T-cell (primary cell): Measurements from ENCODE around the gene SGCB. TPM values are rescaled to one million over a fixed set of nuclear protein-coding genes. Genes with fewer than 3 reads are reported as not detected.

Experiments used
- ATAC-seq, 4 experiments: fragments of 200-7000 bp in 3 of 4; fragments of 150-1000 bp in 1 of 4; cut with Tn5 transposase; replicated peaks in 1 of 4; 1 replicate in 3 of 4; 2 replicates in 1 of 4; pipeline ENCODE4 v1.10.0; 2021; ENCODE audit warnings: moderate library complexity in 3 of 4, mild to moderate bottlenecking in 2 of 4, moderate number of reproducible peaks in 1 of 4
- CTCF ChIA-PET, 2 donors: fragments of 300-600 bp; sonication (Branson Sonifier 250); formaldehyde crosslinking; loops; one replicate each; lab custom pipeline; 2022; ENCODE audit warnings: antibody characterized with exemption in 2 of 2; lab: Charles Lee
- POLR2A ChIA-PET, 2 donors: fragments of 300-600 bp; sonication (Branson Sonifier 250); formaldehyde crosslinking; loops; one replicate each; lab custom pipeline; 2022; ENCODE audit warnings: antibody characterized with exemption in 2 of 2; lab: Charles Lee
- DNase-seq, 35 experiments: peaks; one replicate each; pipeline versions ENCODE4 v3.0.0 to v3.0.0-alpha.2; 2013 to 2023
- H3K27ac ChIP-seq: one replicate; pipeline ENCODE4 v1.5.1; 2013; ENCODE audit warnings: low read length
- H3K27me3 ChIP-seq, 2 experiments: replicated peaks in 1 of 2; 1 replicate in 1 of 2; 2 replicates in 1 of 2; pipeline versions ENCODE4 v1.6.1 to v1.7.0; 2013; ENCODE audit warnings: low read length in 1 of 2, mixed read lengths in 1 of 2; ENCODE audit not compliant: control insufficient read depth in 2 of 2, insufficient read depth in 2 of 2; ENCODE audit errors: extremely low read depth in 1 of 2
- H3K36me3 ChIP-seq, 2 donors: 1 replicate in 1 of 2; 2 replicates in 1 of 2; pipeline versions ENCODE4 v1.6.1 to v1.7.0; 2013; ENCODE audit warnings: low read length in 1 of 2; ENCODE audit not compliant: control insufficient read depth in 2 of 2, insufficient read depth in 1 of 2; ENCODE audit errors: extremely low read depth in 1 of 2
- H3K4me1 ChIP-seq, 2 experiments: 1 replicate in 1 of 2; 2 replicates in 1 of 2; pipeline versions ENCODE4 v1.6.1 to v1.7.0; 2013; ENCODE audit warnings: low read length in 2 of 2, mixed read lengths in 1 of 2; ENCODE audit not compliant: insufficient read depth in 2 of 2, control insufficient read depth in 1 of 2; ENCODE audit errors: extremely low read depth in 1 of 2
- H3K4me3 ChIP-seq, 2 donors: 1 replicate in 1 of 2; 2 replicates in 1 of 2; pipeline versions ENCODE4 v1.5.1 to v1.7.0; 2013; ENCODE audit warnings: mild to moderate bottlenecking in 2 of 2, low read length in 1 of 2, moderate library complexity in 1 of 2; ENCODE audit not compliant: control insufficient read depth in 1 of 2; ENCODE audit errors: extremely low read depth in 1 of 2
- H3K9me3 ChIP-seq: 2 replicates; pipeline ENCODE4 v1.7.0; 2013
- H3K27ac Mint-ChIP-seq, 2 donors: one replicate each; pipeline ENCODE4 v1.8.0; 2020 to 2021; ENCODE audit warnings: mild to moderate bottlenecking in 2 of 2, mixed read lengths in 2 of 2
- H3K27me3 Mint-ChIP-seq, 2 donors: one replicate each; pipeline ENCODE4 v1.8.0; 2021 to 2022; ENCODE audit warnings: mixed read lengths in 2 of 2
- H3K36me3 Mint-ChIP-seq: one replicate; pipeline ENCODE4 v1.8.0; 2021; ENCODE audit warnings: mixed read lengths
- H3K4me1 Mint-ChIP-seq, 3 donors: one replicate each; pipeline ENCODE4 v1.8.0; 2020 to 2022; ENCODE audit warnings: mixed read lengths in 3 of 3, mild to moderate bottlenecking in 1 of 3
- H3K4me3 Mint-ChIP-seq, 3 donors: one replicate each; pipeline ENCODE4 v1.8.0; 2020 to 2022; ENCODE audit warnings: mild to moderate bottlenecking in 3 of 3, mixed read lengths in 3 of 3, moderate library complexity in 3 of 3
- H3K9me3 Mint-ChIP-seq, 3 donors: one replicate each; pipeline ENCODE4 v1.8.0; 2020 to 2022; ENCODE audit warnings: mixed read lengths in 3 of 3
- WGBS: methylation state at CpG from one replicate; pipeline ENCODE4 v1.1.5; 2013; ENCODE audit warnings: missing lambda C conversion rate; ENCODE audit not compliant: insufficient coverage; 5-methylcytosine and 5-hydroxymethylcytosine counted together
- total RNA-seq, 35 experiments: library from RNA in 6 of 35; stranded (reverse) in 6 of 35; fragments of 120-200 nt in 1 of 35; gene quantifications; one replicate each; pipeline versions ENCODE4 v1.2.1 to v1.2.4 and lab custom pipeline; 2013 to 2026

SGCB gene
- total RNA-seq, 5 donors from 2014 or later (not counting 1 experiment from before 2014, with no cell fraction given), result 5.1 to 8.8 (median 7.7) TPM

- no peak for ATAC-seq
- POLR2A ChIA-PET, result no interaction called here
- H3K27me3 Mint-ChIP-seq, result no peaks in the 10 kb centered on the region
These were observed 33.7 kb downstream of the SGCB start for GRCh38 chr4:52004414-52004813.

DNA sequence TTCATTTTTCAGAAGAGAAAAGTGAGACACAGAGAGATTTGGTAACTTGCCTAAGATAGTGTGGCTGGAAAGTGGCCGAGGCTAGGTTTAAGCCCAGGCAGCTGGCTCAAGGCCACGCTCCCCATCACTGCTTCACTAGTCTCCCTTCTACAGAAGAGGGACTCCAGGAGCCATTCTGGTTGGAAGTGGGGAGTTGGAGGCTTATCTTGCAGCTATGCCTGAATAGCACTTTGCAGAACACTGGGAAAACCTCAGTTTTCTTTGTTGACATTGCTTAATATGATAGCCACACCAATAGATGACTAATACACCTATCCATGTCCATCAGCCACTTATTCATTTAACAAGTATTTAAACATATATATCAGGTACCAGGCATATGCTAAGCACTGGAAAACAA, 36.5 kb downstream of the SGCB start:
- no CpG with 5 or more reads among the region's 2 CpGs for WGBS
- Mint-ChIP-seq H3K27me3 (no peaks in the 10 kb centered on the region), H3K36me3 (no peaks in the 10 kb centered on the region), H3K4me3 (no peak overlapping the region), H3K4me1 (no peaks in the 10 kb centered on the region), H3K9me3 (no peaks in the 10 kb centered on the region), H3K27ac (no peak overlapping the region)
- DNase-seq (no peak), ATAC-seq (no peak)
- H3K9me3 ChIP-seq, result no peaks in the 10 kb centered on the region
- CTCF ChIA-PET, result no interaction called here
- no peaks in the 10 kb centered on the region for H3K36me3 ChIP-seq
- no peak overlapping the region for H3K27ac ChIP-seq
- no peaks in the 10 kb centered on the region for H3K4me1 ChIP-seq
- no peak overlapping the region for H3K4me3 ChIP-seq
- POLR2A ChIA-PET, result interaction anchor here in 1 of 2 donors (0.6 kb wide), 1 partner anchor 24 kb away, joined by 3 read pairs; no protein-coding TSS in a partner anchor
- no peaks in the 10 kb centered on the region for H3K27me3 ChIP-seq

More at GRCh38 chr4:52004414-52004813, 33.7 kb downstream of the SGCB start:
- Histone ChIP-seq H3K9me3 (no peaks in the 10 kb centered on the region), H3K4me3 (no peak overlapping the region), H3K36me3 (no peaks in the 10 kb centered on the region), H3K27me3 (no peaks in the 10 kb centered on the region), H3K4me1 (no peaks in the 10 kb centered on the region), H3K27ac (no peak overlapping the region)
- CTCF ChIA-PET, result interaction anchor here in 1 of 2 donors (0.6 kb wide), 1 partner anchor 27 kb away, joined by 3 read pairs; no protein-coding TSS in a partner anchor
- H3K4me1 Mint-ChIP-seq, result no peaks in the 10 kb centered on the region
- H3K9me3 Mint-ChIP-seq, result no peaks in the 10 kb centered on the region
- H3K27ac Mint-ChIP-seq, result no peak overlapping the region
- DNase-seq, result no peak
- no peaks in the 10 kb centered on the region for H3K36me3 Mint-ChIP-seq
- H3K4me3 Mint-ChIP-seq, result no peak overlapping the region

DNA sequence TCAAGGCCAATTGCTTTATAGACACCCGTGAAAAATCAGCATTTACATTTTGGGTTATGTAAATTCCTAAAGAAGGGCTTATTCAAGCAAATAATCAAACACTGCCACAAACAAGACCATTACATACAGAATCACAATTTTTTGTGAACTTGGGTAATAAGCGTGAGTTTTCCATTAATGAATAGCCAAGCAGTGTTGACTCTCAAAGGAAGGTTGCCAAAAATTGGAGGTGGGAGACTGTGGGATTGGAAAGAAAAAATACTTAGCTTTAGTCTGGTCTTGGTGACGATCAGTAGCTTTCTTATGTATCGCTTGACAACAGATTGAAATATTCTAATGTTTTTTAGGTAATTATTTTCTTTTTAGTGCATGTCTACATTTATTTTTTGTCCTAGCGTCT, 38.8 kb downstream of the SGCB start:
- no peaks in the 10 kb centered on the region for H3K27me3 Mint-ChIP-seq
- POLR2A ChIA-PET, result no interaction called here
- no peak for DNase-seq
- no peaks in the 10 kb centered on the region for H3K4me1 Mint-ChIP-seq
- no peak overlapping the region for H3K4me3 Mint-ChIP-seq
- CTCF ChIA-PET, result no interaction called here
- ATAC-seq, result no peak
- H3K36me3 Mint-ChIP-seq, result no peaks in the 10 kb centered on the region
- no peak overlapping the region for H3K27ac ChIP-seq
- no peaks in the 10 kb centered on the region for H3K36me3 ChIP-seq
- H3K4me1 ChIP-seq, result no peaks in the 10 kb centered on the region
- no peaks in the 10 kb centered on the region for H3K9me3 Mint-ChIP-seq
- H3K9me3 ChIP-seq, result no peaks in the 10 kb centered on the region
- peaks cover 0 to 6% of the 10 kb centered on the region in 2 experiments for H3K27me3 ChIP-seq
- no peak overlapping the region for H3K27ac Mint-ChIP-seq
- no peak overlapping the region for H3K4me3 ChIP-seq
- 100% methylated on average over 1 of the region's 5 CpGs for WGBS

DNA sequence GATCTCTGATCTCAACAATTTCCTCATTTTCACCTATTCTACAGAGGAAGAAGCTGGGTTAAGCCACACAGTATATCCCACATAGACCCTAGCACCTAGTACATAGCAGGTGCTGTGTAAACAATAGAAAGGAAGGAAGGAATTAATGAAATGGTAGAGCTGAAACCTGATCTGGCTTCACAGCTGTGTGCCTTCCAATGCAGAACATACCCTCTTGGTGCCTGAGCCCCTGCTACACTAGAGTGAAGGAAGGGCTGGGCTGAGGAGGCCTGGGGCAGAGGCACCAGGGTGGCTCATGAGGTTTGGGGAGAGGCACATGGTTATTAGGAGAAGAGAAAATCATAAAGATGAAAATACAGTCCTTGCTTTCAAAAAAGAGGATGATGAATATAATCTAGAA, 39.3 kb downstream of the SGCB start:
- Histone ChIP-seq H3K4me3 (no peak overlapping the region), H3K27me3 (peaks cover 0 to 6% of the 10 kb centered on the region in 2 experiments), H3K36me3 (no peaks in the 10 kb centered on the region), H3K4me1 (no peaks in the 10 kb centered on the region), H3K9me3 (no peaks in the 10 kb centered on the region), H3K27ac (no peak overlapping the region)
- ATAC-seq, result no peak
- DNase-seq, result no peak
- no peak overlapping the region for H3K27ac Mint-ChIP-seq
- ChIA-PET CTCF (no interaction called here), POLR2A (no interaction called here)
- no peaks in the 10 kb centered on the region for H3K27me3 Mint-ChIP-seq
- no peaks in the 10 kb centered on the region for H3K9me3 Mint-ChIP-seq
- H3K4me1 Mint-ChIP-seq, result no peaks in the 10 kb centered on the region
- H3K36me3 Mint-ChIP-seq, result no peaks in the 10 kb centered on the region
- H3K4me3 Mint-ChIP-seq, result no peak overlapping the region

DNA sequence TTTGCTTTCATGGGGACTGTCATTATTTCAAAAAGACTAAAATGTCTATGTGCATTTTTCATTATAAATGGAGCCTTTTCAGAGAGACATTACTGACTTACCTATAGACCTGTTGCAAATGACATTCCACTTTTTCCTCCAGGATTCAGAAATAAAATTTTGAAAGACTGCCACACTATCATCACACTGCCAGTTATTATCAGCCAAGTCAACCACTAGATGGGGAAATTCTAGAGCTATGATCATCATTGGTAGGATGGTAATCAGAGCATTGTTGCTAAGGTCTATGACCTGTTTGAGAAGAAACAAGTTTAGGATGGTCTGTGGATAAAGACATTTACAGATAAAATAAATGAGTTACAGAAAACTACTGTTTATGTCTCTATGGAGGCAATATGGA, 40.5 kb downstream of the SGCB start:
- Histone ChIP-seq H3K4me1 (no peaks in the 10 kb centered on the region), H3K27ac (no peak overlapping the region), H3K9me3 (no peaks in the 10 kb centered on the region), H3K27me3 (peaks cover 0 to 6% of the 10 kb centered on the region in 2 experiments), H3K4me3 (no peak overlapping the region), H3K36me3 (no peaks in the 10 kb centered on the region)
- DNase-seq (no peak), ATAC-seq (no peak)
- H3K27ac Mint-ChIP-seq, result no peak overlapping the region
- no peaks in the 10 kb centered on the region for H3K4me1 Mint-ChIP-seq
- H3K4me3 Mint-ChIP-seq, result no peak overlapping the region
- no peaks in the 10 kb centered on the region for H3K27me3 Mint-ChIP-seq
- H3K36me3 Mint-ChIP-seq, result no peaks in the 10 kb centered on the region
- CTCF ChIA-PET, result interaction anchor here in 1 of 2 donors (0.6 kb wide), 2 partner anchors 20 to 29 kb away, joined by 3 read pairs; no protein-coding TSS in a partner anchor
- POLR2A ChIA-PET, result no interaction called here
- H3K9me3 Mint-ChIP-seq, result no peaks in the 10 kb centered on the region

GRCh38 chr4:51995647-51996220, 42.4 kb downstream of the SGCB start:
- Histone ChIP-seq H3K9me3 (no peaks in the 10 kb centered on the region), H3K36me3 (no peaks in the 10 kb centered on the region), H3K27ac (no peak overlapping the region), H3K27me3 (peaks cover 0 to 6% of the 10 kb centered on the region in 2 experiments), H3K4me3 (no peak overlapping the region), H3K4me1 (no peaks in the 10 kb centered on the region)
- no peaks in the 10 kb centered on the region for H3K36me3 Mint-ChIP-seq
- peaks cover 4% of the 10 kb centered on the region in 2 donors for H3K27me3 Mint-ChIP-seq
- POLR2A ChIA-PET, result no interaction called here
- H3K9me3 Mint-ChIP-seq, result peaks cover 0 to 4% (median under 1%) of the 10 kb centered on the region in 3 donors
- no peak for ATAC-seq
- no peak overlapping the region for H3K27ac Mint-ChIP-seq
- CTCF ChIA-PET, result interaction anchor here in 1 of 2 donors (0.6 kb wide), 1 partner anchor 990 kb away, joined by 5 read pairs; no protein-coding TSS in a partner anchor
- no peak overlapping the region for H3K4me3 Mint-ChIP-seq
- DNase-seq, result no peak
- H3K4me1 Mint-ChIP-seq, result no peaks in the 10 kb centered on the region
- WGBS, result 80% methylated on average over 13 of the region's 20 CpGs
